ENCODE data around the gene ABCA1. TPM values are rescaled to one million over a fixed set of nuclear protein-coding genes. Genes with fewer than 3 reads are reported as not detected.

ABCA1 gene
- total and polyA plus RNA-seq, 2 of the 13 experiments (the other 11 are each of a cell fraction or from before 2014, with no cell fraction given) = 26.8 to 63.8 TPM

DNA sequence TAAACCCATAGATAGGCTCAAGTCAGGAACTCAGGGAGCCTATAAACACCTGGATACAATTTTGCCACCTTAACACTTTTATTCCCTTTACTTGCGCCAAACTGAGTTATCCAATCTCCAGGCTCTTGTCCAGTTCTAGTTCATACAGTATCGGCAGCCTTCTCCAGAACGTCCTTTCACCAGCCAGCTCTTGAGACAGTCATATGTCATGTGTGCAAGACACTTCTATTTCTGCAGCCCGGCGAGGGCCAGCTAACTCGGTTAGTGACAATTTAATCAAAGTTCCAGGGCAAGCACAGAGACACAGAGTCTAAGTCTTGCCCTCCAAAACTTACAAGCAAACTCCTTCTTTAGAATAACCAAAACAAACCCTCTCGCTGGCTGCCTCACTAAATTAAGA lies 12.9 kb downstream of the ABCA1 start:
- ATAC-seq (no peak), FAIRE-seq (no peak), DNase-seq (ENCODE audit: low spot score) (no peak)
- ChIA-PET CTCF (ENCODE audit: low intra/inter-chr PET ratio, low total read pairs) (no interaction called here), POLR2A (interaction anchor here (1.3 kb wide), 1 partner anchor 15 kb away, joined by 5 read pairs; no protein-coding TSS in a partner anchor)
- H3K36me3 ChIP-seq (replicated peaks in 1 of 2; ENCODE audit: control insufficient read depth in 1 of 2, insufficient read depth in 2 of 2, low read length in 2 of 2) = peaks cover 0 to 6% of the 10 kb centered on the region in 2 experiments; a peak in 1 of 5 replicates
- in situ Hi-C loops (cut with HindIII; ENCODE audit: extremely low pct_ligation_motif_present, low pct_unique_long_range_greater_than_20kb) = no loop called here
- 87% methylated on average over 7 of the region's 7 CpGs for WGBS (ENCODE audit: low lambda C conversion rate)
- H2AFZ ChIP-seq (ENCODE audit: low read length) = no peak overlapping the region
- intact Hi-C loops (cut with micrococcal nuclease; ENCODE audit: unreplicated experiment) = no loop called here
- no peak overlapping the region for H3K9ac ChIP-seq (ENCODE audit: insufficient read depth, low read depth, low read length)
- H3K79me2 ChIP-seq (ENCODE audit: insufficient read depth, low read length) = peaks cover 95% of the 10 kb centered on the region
- H3K27me3 ChIP-seq (ENCODE audit: control insufficient read depth in 1 of 2, insufficient read depth in 2 of 2, low read length in 2 of 2) = no peaks in the 10 kb centered on the region
- BruUV-seq (replicated peaks) = no TSS peak
- H3K4me2 ChIP-seq (ENCODE audit: low read depth, low read length) = no peak overlapping the region
- TF ChIP-seq EHMT2 (IDR thresholded peaks at IDR 0.05; ENCODE audit: borderline replicate concordance, low read depth, low read length) (no peak), ZNF766 (CRISPR knock-in tag; IDR thresholded peaks at IDR 0.05; ENCODE audit: borderline replicate concordance) (no peak), RBM22 (optimal IDR thresholded peaks at IDR 0.05; ENCODE audit: low read length) (peak; percentile 66)
- TF ChIP-seq, protein P1, sequence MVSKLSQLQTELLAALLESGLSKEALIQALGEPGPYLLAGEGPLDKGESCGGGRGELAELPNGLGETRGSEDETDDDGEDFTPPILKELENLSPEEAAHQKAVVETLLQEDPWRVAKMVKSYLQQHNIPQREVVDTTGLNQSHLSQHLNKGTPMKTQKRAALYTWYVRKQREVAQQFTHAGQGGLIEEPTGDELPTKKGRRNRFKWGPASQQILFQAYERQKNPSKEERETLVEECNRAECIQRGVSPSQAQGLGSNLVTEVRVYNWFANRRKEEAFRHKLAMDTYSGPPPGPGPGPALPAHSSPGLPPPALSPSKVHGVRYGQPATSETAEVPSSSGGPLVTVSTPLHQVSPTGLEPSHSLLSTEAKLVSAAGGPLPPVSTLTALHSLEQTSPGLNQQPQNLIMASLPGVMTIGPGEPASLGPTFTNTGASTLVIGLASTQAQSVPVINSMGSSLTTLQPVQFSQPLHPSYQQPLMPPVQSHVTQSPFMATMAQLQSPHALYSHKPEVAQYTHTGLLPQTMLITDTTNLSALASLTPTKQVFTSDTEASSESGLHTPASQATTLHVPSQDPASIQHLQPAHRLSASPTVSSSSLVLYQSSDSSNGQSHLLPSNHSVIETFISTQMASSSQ (IDR thresholded peaks at IDR 0.05; ENCODE audit: low read depth) = no peak
- TF ChIP-seq, protein P1 (CRISPR knock-in tag; IDR thresholded peaks at IDR 0.05; ENCODE audit: borderline replicate concordance) = no peak
- TF ChIP-seq, protein P2, sequence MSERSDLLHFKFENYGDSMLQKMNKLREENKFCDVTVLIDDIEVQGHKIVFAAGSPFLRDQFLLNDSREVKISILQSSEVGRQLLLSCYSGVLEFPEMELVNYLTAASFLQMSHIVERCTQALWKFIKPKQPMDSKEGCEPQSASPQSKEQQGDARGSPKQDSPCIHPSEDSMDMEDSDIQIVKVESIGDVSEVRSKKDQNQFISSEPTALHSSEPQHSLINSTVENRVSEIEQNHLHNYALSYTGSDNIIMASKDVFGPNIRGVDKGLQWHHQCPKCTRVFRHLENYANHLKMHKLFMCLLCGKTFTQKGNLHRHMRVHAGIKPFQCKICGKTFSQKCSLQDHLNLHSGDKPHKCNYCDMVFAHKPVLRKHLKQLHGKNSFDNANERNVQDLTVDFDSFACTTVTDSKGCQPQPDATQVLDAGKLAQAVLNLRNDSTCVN (CRISPR knock-in tag; IDR thresholded peaks at IDR 0.05; ENCODE audit: borderline replicate concordance) = peak; percentile 27
- H3K27ac ChIP-seq (ENCODE audit: extremely low read length, insufficient read depth, low read length) = peak overlapping the region; percentile 36
- H3K4me1 ChIP-seq (ENCODE audit: insufficient read depth, low read length) = peaks cover 96% of the 10 kb centered on the region
- no peak overlapping the region for H3K4me3 ChIP-seq (replicated peaks in 1 of 3; ENCODE audit: insufficient read depth in 1 of 3, low read depth in 2 of 3, low read length in 3 of 3)
- peaks cover 3% of the 10 kb centered on the region; the same call in 1 of the 2 replicates for H4K20me1 ChIP-seq (ENCODE audit: insufficient read depth, low read length)
- no peaks in the 10 kb centered on the region for H3K9me3 ChIP-seq (ENCODE audit: low read length)
